GM23248 (cell line): ENCODE results near the gene ACTN4.

ENCODE experiments used
- EZH2 ChIP-seq: fragments of 200-600 bp; sonication (generic); IDR thresholded peaks from 2 replicates; pipeline ENCODE4 v1.6.1; 2018; ENCODE audit warnings: antibody characterized with exemption, mild to moderate bottlenecking; ENCODE audit not compliant: insufficient read depth, poor library complexity, severe bottlenecking
- EZH2phosphoT487 ChIP-seq: fragments of 200-600 bp; sonication (generic); IDR thresholded peaks from 2 replicates; pipeline ENCODE4 v1.6.1; 2018; ENCODE audit warnings: antibody characterized with exemption, moderate library complexity, mild to moderate bottlenecking, low read depth; ENCODE audit not compliant: insufficient read depth

GRCh38 chr19:38725469-38726283 is 78.2 kb downstream of the ACTN4 start:
- TF ChIP-seq EZH2phosphoT487 (no peak), EZH2 (no peak)
